Upper lobe of left lung (tissue), 4 donors: ENCODE results near the gene BCL10.

Source experiments
- EP300 ChIP-seq, 4 donors: sonication (generic); formaldehyde crosslinking; IDR thresholded peaks; one replicate each; pipeline ENCODE4 v1.5.1; 2017; ENCODE audit warnings: antibody characterized with exemption in 4 of 4, control low read depth in 2 of 4
- POLR2A ChIP-seq, 4 donors: fragments of 450-650 bp; IDR thresholded peaks; one replicate each; pipeline ENCODE4 v1.5.1; 2016 to 2017; ENCODE audit warnings: antibody characterized with exemption in 4 of 4, mild to moderate bottlenecking in 2 of 4
- POLR2AphosphoS5 ChIP-seq, 2 donors: sonication (generic); formaldehyde crosslinking; IDR thresholded peaks; one replicate each; pipeline ENCODE4 v1.5.1; 2017; ENCODE audit warnings: antibody characterized with exemption in 2 of 2
- TF ChIP-seq, protein P1 (sequence below), 6 experiments: fragments of 450-650 bp in 4 of 6; fragments of 200-600 bp in 2 of 6; sonication (generic) in 2 of 6; IDR thresholded peaks; one replicate each; pipeline ENCODE4 v1.5.1; 2016 to 2019; ENCODE audit warnings: antibody characterized with exemption in 6 of 6

DNA sequence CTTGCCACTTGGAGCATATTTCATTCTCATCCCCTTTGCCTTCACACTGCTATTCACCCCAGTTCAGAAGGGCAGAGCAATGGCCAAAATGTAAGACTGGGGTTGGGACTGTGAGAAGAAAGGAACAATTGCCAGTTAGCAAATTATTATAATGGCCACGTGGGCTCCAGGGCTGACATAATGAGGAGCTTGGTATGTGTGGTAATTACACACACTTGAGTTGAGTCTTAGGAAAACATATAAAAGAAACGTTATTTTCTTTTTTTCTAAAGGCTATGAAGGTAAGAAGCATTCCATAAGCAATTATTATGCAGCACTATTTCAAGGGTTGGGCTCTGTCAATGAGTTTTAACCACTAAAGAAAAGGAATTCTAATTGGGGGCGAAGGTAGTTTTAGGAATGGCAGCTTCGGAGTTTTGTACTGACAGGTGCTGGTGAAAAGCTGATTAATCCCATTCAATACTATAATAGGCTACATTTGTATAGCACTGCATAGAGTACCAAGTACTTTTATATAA lies 32.5 kb upstream of the BCL10 start:
- TF ChIP-seq POLR2A (IDR thresholded peaks at IDR 0.05): no peak
- TF ChIP-seq, protein P1, sequence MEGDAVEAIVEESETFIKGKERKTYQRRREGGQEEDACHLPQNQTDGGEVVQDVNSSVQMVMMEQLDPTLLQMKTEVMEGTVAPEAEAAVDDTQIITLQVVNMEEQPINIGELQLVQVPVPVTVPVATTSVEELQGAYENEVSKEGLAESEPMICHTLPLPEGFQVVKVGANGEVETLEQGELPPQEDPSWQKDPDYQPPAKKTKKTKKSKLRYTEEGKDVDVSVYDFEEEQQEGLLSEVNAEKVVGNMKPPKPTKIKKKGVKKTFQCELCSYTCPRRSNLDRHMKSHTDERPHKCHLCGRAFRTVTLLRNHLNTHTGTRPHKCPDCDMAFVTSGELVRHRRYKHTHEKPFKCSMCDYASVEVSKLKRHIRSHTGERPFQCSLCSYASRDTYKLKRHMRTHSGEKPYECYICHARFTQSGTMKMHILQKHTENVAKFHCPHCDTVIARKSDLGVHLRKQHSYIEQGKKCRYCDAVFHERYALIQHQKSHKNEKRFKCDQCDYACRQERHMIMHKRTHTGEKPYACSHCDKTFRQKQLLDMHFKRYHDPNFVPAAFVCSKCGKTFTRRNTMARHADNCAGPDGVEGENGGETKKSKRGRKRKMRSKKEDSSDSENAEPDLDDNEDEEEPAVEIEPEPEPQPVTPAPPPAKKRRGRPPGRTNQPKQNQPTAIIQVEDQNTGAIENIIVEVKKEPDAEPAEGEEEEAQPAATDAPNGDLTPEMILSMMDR (IDR thresholded peaks at IDR 0.05): no peak
- no peak for TF ChIP-seq EP300 (IDR thresholded peaks at IDR 0.05)
- no peak for TF ChIP-seq POLR2AphosphoS5 (IDR thresholded peaks at IDR 0.05)
